Subcutaneous abdominal adipose tissue (tissue), 5 donors: ENCODE results near the gene LDHD.
A peak's percentile ranks its signal among the peaks of the same experiment; 100 is the strongest.

ENCODE experiments used
- H3K27ac ChIP-seq: one replicate; pipeline ENCODE4 v1.7.0; 2013; ENCODE audit warnings: low read depth, mild to moderate bottlenecking, inconsistent platforms, low read length, moderate library complexity
- H3K27me3 ChIP-seq, 5 donors: one replicate each; pipeline ENCODE4 v1.7.0; 2013; ENCODE audit warnings: low read length in 5 of 5, inconsistent platforms in 1 of 5; ENCODE audit not compliant: control insufficient read depth in 5 of 5, insufficient read depth in 4 of 5
- H3K36me3 ChIP-seq, 5 donors: one replicate each; pipeline ENCODE4 v1.7.0; 2013; ENCODE audit warnings: low read length in 5 of 5; ENCODE audit not compliant: control insufficient read depth in 5 of 5, insufficient read depth in 5 of 5
- H3K4me1 ChIP-seq, 5 donors: one replicate each; pipeline ENCODE4 v1.7.0; 2013; ENCODE audit warnings: low read length in 5 of 5, mild to moderate bottlenecking in 3 of 5, moderate library complexity in 1 of 5; ENCODE audit not compliant: control insufficient read depth in 5 of 5, insufficient read depth in 5 of 5
- H3K4me3 ChIP-seq, 5 donors: one replicate each; pipeline ENCODE4 v1.7.0; 2013; ENCODE audit warnings: low read length in 5 of 5, low read depth in 1 of 5
- H3K9ac ChIP-seq, 5 donors: one replicate each; pipeline ENCODE4 v1.7.0; 2013; ENCODE audit warnings: low read length in 5 of 5, mild to moderate bottlenecking in 4 of 5, moderate library complexity in 3 of 5
- H3K9me3 ChIP-seq, 5 donors: one replicate each; pipeline ENCODE4 v1.7.0; 2013; ENCODE audit warnings: low read length in 5 of 5; ENCODE audit not compliant: control insufficient read depth in 5 of 5
- donor health status: healthy.
- donor health status: healthy.
- donor health status: healthy.
- donor health status: healthy.
- donor health status: healthy.

The LDHD gene

DNA sequence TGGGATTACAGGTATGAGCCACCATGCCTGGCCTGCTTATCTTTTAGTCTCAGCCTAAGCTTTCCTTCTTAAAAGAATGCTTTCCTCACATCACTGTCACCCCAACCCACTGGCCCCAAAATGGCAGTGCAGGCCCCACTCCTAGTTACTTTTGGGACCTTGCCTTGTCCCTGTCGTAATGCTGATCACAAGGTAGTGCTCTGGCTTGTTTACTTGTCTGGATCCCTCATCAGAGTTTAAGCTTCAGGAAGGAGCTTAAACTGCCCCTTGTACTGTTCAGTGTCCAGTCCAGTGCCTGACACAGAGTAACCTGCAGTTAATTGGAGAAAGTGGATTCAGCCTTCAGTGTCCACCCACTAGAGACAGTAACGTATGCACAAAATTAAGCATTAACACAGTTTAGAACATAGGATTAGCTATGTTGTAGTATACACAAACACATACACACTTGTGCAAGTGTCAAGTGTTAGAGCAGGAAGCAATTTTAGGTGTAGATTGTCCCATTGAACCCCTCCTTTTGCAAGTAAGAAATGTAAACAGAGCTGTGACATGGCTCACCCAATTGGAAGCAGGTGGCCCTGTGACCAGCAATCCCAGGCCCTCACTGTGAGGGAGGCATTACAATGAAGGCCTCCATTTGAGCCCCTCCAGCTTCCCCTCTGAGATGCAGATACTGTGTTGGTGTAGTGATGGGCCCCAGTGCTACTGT lies 44.2 kb downstream of the LDHD start:
- no peak overlapping the region for H3K4me3 ChIP-seq
- H3K27me3 ChIP-seq: no peaks in the 10 kb centered on the region
- H3K36me3 ChIP-seq: no peaks in the 10 kb centered on the region
- H3K9ac ChIP-seq: no peak overlapping the region
- peaks cover 0 to 25% (median 23%) of the 10 kb centered on the region in 5 donors for H3K4me1 ChIP-seq
- no peak overlapping the region for H3K27ac ChIP-seq
- no peaks in the 10 kb centered on the region for H3K9me3 ChIP-seq

DNA sequence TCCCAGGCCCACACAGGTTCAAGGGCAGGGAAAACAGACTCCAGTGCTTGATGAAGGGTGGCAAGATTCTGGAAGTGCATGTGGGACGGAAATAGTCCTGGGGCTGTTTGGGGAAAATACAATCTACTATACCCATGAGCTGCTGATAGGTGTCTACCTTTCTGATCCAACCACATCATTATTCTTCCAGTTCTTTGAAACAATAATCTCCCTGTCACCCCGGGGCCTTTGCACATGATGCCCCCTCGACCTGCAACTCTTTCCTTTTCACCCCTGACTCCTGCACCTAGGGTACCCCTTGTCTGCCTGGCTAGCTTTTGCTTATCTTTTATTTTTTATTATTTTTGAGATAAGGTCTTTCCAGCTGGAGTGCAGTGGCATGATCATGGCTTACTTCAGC lies 45.0 kb downstream of the LDHD start:
- Histone ChIP-seq H3K27me3 (no peaks in the 10 kb centered on the region), H3K4me1 (peaks cover 0 to 25% (median 23%) of the 10 kb centered on the region in 5 donors), H3K9me3 (no peaks in the 10 kb centered on the region), H3K4me3 (no peak overlapping the region), H3K27ac (no peak overlapping the region), H3K36me3 (no peaks in the 10 kb centered on the region), H3K9ac (no peak overlapping the region)

DNA sequence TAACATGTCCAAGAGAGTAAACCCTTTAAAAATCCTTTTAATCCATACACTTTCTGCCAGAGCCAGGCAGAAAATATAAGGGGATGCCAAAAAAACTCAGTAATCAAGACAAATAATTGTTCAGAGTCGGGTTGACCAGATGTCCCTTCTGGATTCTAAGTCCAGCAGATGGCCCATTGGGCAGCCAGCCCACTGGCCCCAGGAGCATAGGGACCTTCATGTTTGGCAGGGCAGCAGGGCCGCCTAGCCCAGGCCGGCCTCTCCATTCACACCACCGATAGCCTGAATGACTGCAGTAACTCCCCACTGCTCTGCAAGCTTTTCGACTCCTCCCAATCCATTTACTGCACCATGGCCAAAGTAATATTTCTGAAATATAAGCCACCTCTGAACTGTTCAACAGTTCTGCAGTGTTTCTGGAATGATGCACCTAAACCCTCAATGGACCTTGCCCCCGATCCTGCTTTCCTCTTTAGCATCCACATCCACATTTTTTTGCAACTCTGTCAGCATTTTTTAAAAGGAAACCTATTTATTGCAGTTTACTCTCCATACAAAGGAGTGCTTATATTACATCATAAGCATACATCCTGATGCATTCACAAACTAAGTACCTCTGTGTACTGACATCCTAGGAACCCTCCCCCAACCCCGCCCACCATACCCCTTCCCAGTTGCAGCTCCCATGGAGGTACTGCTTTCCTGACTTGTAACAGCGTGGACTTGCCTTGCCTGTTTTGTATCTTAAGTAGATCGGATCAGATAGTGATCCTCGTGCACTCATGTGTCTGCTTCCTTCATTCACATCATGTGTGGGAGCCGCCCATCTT lies 46.4 kb downstream of the LDHD start:
- peaks cover 0 to 21% (median 20%) of the 10 kb centered on the region in 5 donors for H3K4me1 ChIP-seq
- H3K9ac ChIP-seq: no peak overlapping the region
- H3K36me3 ChIP-seq: no peaks in the 10 kb centered on the region
- peak overlapping the region; percentile 38 for H3K27ac ChIP-seq
- H3K4me3 ChIP-seq: no peak overlapping the region
- H3K9me3 ChIP-seq: no peaks in the 10 kb centered on the region
- no peaks in the 10 kb centered on the region for H3K27me3 ChIP-seq

DNA sequence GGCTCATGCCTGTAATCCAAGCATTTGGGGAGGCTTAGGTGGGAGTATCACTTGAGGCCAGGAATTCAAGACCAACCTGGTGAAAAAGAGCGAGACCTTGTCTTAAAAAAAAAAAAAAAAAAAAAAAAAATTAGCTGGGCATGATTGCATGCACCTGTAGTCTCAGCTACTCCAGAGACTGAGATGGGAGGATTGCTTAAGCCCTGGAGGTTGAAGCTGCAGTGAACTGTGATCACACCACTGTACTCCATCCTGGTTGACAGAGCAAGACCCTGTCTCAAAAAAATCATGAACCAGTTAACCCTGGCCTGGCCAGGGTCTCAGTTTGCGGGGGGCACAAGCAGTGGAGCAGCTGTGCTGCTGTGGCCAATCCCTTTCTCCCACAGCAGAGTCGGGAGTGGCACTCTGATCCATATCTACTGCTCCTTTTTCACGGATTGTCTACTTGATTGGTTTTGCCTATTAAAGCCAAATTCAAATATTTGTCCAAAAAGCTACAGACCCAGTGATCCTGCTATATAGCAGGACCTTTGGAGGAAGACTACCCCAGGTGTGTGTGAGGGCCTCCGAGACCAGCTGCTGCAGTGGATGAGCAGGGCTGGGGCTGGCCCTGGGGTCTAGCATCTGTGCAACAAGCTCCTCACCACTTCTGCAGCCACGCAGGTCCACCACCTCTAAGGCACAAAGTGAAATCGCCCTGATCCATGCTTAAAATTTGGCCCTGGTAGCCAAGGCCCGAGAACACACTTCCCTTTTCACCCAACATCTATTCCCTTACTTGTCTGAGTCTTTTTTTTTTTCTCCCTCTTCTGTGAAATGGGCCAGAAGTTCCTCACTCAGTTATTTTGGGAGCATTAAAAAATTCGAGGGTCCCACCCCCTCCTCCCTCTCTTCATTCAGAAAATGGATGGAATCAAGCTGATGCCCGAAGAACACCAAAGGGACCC lies 48.2 kb downstream of the LDHD start:
- H3K9ac ChIP-seq: no peak overlapping the region
- peaks cover 0 to 16% (median 15%) of the 10 kb centered on the region in 5 donors for H3K4me1 ChIP-seq
- no peaks in the 10 kb centered on the region for H3K36me3 ChIP-seq
- no peaks in the 10 kb centered on the region for H3K27me3 ChIP-seq
- no peak overlapping the region for H3K27ac ChIP-seq
- H3K4me3 ChIP-seq: no peak overlapping the region
- H3K9me3 ChIP-seq: no peaks in the 10 kb centered on the region

DNA sequence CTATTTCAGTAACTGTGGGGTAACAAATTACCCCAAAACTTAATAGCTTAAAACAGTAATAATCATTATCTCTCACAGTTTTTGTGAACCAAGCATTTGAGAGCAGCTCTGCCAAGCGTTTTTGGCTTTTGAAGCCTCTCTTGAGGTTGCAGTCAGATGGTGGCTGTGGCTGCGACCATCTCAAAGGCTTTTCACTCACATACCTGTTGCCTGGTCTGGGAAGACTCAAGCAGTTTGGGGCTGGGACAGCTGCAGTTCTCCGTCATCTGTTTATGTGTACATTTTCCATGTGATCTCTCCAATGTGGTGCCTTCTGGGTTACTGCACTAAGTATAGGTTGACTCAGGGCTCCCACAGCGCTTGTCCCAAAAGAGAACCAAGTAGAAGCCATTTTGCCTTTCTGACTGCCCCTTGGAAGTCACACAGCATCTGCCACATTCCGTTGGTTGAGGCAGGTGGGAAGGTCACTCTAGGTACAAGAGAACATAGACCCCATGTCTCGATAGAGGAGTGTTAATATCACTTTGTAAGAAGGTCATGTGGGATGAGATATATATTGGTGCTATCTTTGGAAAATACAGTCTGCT lies 49.6 kb downstream of the LDHD start:
- H3K27me3 ChIP-seq: no peaks in the 10 kb centered on the region
- peaks cover 2 to 29% (median 26%) of the 10 kb centered on the region in 5 donors for H3K4me1 ChIP-seq
- H3K4me3 ChIP-seq: no peak overlapping the region
- no peaks in the 10 kb centered on the region for H3K36me3 ChIP-seq
- H3K9me3 ChIP-seq: no peaks in the 10 kb centered on the region
- H3K27ac ChIP-seq: no peak overlapping the region
- no peak overlapping the region for H3K9ac ChIP-seq

DNA sequence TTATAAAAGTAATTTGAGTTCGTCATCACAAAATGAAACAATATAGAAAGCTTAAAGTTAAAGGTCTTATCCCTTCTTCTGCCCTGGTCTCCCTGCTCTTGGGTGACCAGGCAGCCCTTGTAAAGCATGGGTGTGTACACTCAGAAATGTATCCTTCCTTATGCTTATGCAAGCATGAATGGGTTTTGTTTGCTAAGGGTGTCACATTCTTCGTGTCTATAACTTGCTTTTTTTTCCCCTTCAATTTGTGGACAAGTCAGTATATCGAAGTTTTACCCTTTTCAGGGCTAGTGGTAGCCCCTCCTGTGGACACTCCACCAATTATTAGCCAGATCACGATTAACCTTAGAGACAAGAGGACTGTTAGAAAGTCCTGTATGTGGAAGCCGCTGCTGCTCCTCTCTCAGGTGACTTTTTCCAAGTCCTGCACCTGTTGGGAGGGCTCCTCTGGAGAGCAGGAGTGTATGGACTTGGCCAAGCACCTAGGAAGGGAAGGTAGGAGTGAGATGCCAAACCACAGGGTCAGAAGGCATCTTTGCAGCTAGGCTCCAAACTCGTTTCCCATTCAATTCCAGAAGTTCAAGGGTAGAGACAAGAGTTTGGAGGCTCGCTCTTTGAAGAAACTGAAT lies 50.9 kb downstream of the LDHD start:
- no peak overlapping the region for H3K4me3 ChIP-seq
- no peak overlapping the region for H3K9ac ChIP-seq
- no peaks in the 10 kb centered on the region for H3K27me3 ChIP-seq
- no peaks in the 10 kb centered on the region for H3K36me3 ChIP-seq
- H3K9me3 ChIP-seq: no peaks in the 10 kb centered on the region
- H3K4me1 ChIP-seq: peaks cover 3 to 33% (median 27%) of the 10 kb centered on the region in 5 donors
- H3K27ac ChIP-seq: no peak overlapping the region

DNA sequence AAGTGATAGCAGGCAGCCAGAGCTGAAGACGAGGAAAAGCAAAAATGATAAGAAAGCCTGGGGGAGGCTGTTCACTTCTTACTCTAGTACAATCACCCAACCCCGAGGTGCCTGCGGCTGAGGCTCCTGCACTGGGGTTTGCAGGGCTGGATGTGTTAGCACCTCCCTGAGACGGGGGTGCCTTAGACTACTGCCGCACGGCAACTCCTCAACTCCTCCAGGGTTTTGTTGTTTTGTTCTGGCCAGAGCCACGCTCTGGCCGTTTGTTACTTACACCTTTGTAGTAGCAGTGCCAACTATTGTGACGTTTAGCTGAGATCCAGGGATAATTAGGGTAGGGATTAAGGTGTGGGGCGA lies 51.5 kb downstream of the LDHD start:
- Histone ChIP-seq H3K9me3 (no peaks in the 10 kb centered on the region), H3K4me3 (no peak overlapping the region), H3K27me3 (no peaks in the 10 kb centered on the region), H3K4me1 (peaks cover 3 to 28% (median 22%) of the 10 kb centered on the region in 5 donors), H3K9ac (no peak overlapping the region), H3K36me3 (no peaks in the 10 kb centered on the region), H3K27ac (no peak overlapping the region)

DNA sequence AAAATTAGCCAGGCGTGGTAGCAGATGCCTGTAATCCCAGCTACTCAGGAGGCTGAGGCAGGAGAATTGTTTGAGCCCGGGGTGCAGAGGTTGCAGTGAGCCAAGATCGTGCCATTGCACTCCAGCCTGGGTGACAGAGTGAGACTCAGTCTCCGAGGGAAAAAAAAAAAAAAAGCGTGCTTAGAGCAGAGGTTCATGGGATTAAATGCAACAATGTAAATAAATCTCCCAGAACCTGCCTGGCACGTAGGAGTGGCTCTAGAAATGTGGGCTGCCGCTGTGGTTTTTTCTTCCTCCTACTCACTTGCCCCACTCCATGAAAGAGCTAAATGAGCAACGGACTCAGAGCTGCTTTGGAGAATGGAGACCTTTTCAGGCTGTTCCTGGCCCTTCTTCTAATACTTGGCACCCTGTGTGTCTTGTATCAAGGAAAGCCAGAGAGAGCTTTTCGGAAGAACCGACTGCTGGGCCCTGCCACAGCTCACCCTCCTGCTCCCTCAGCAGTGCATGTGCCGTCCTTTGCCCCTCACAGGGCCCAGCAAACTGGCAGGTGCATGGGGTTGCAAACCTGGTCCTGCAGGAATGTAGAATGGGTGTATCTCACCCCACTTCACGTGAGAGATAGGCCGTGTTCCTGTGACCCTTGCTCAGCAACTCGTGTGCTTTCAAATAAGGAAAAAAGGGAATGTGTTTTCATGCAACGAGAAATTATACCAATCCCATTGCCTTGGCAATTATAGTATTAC lies 52.0 kb downstream of the LDHD start:
- H3K27ac ChIP-seq: no peak overlapping the region
- H3K4me1 ChIP-seq: peaks cover 3 to 22% (median 17%) of the 10 kb centered on the region in 5 donors
- no peak overlapping the region for H3K9ac ChIP-seq
- H3K36me3 ChIP-seq: no peaks in the 10 kb centered on the region
- no peak overlapping the region for H3K4me3 ChIP-seq
- H3K27me3 ChIP-seq: no peaks in the 10 kb centered on the region
- H3K9me3 ChIP-seq: no peaks in the 10 kb centered on the region
